Chondrocyte (in vitro differentiated cells): ENCODE data around the gene RAD18. TPM values are rescaled to one million over a fixed set of nuclear protein-coding genes. Genes with fewer than 3 reads are reported as not detected.

Experiments
- DNase-seq: peaks from one replicate; pipeline ENCODE4 v3.0.0; 2021; ENCODE audit warnings: mixed read lengths, low spot score
- H3K27ac Mint-ChIP-seq: one replicate; pipeline ENCODE4 v1.8.0; 2021; ENCODE audit warnings: mild to moderate bottlenecking, moderate library complexity, mixed read lengths; ENCODE audit not compliant: unreplicated experiment
- H3K27me3 Mint-ChIP-seq: 2 replicates; pipeline ENCODE4 v1.8.0; 2021; ENCODE audit warnings: low read depth, mixed read lengths
- H3K36me3 Mint-ChIP-seq: 2 replicates; pipeline ENCODE4 v1.8.0; 2021; ENCODE audit warnings: low read depth, mixed read lengths
- H3K4me1 Mint-ChIP-seq: 2 replicates; pipeline ENCODE4 v1.8.0; 2021; ENCODE audit warnings: low read depth, mild to moderate bottlenecking, mixed read lengths
- H3K4me3 Mint-ChIP-seq: one replicate; pipeline ENCODE4 v1.8.0; 2021; ENCODE audit warnings: mild to moderate bottlenecking, moderate library complexity, mixed read lengths; ENCODE audit not compliant: unreplicated experiment
- H3K9me3 Mint-ChIP-seq: 2 replicates; pipeline ENCODE4 v1.8.0; 2021; ENCODE audit warnings: low read depth, mixed read lengths
- CTCF ChIP-seq: fragments of 200-600 bp; sonication (generic); IDR thresholded peaks from 2 replicates; pipeline ENCODE4 v1.5.0; 2021; ENCODE audit warnings: antibody characterized with exemption, mild to moderate bottlenecking, moderate library complexity
- total RNA-seq: library from RNA; stranded (reverse); gene quantifications from 3 replicates; pipeline ENCODE4 v1.2.1, GENCODE V29; 2021

The RAD18 gene
- total RNA-seq, 1 donor from 2014 or later: 9.7 TPM

GRCh38 chr3:8931342-8931741 lies 31.9 kb downstream of the RAD18 start:
- H3K9me3 Mint-ChIP-seq: no peaks in the 10 kb centered on the region
- H3K36me3 Mint-ChIP-seq: peaks cover 4% of the 10 kb centered on the region
- no peaks in the 10 kb centered on the region for H3K27me3 Mint-ChIP-seq
- H3K4me1 Mint-ChIP-seq: peaks cover 6% of the 10 kb centered on the region
- H3K4me3 Mint-ChIP-seq: no peak overlapping the region
- no peak for DNase-seq
- no peak for TF ChIP-seq CTCF
- peak overlapping the region; percentile 42 for H3K27ac Mint-ChIP-seq

- TF ChIP-seq CTCF: no peak
- no peaks in the 10 kb centered on the region for H3K27me3 Mint-ChIP-seq
- no peak overlapping the region for H3K4me3 Mint-ChIP-seq
- H3K4me1 Mint-ChIP-seq: no peaks in the 10 kb centered on the region
- H3K27ac Mint-ChIP-seq: no peak overlapping the region
- no peak for DNase-seq
- H3K9me3 Mint-ChIP-seq: no peaks in the 10 kb centered on the region
- H3K36me3 Mint-ChIP-seq: peaks cover 4% of the 10 kb centered on the region
Measured at GRCh38 chr3:8929860-8930259, 33.4 kb downstream of the RAD18 start.

GRCh38 chr3:8914491-8914890 lies 48.8 kb downstream of the RAD18 start:
- DNase-seq: no peak
- Mint-ChIP-seq H3K4me3 (no peak overlapping the region), H3K4me1 (no peaks in the 10 kb centered on the region), H3K36me3 (peaks cover 11% of the 10 kb centered on the region), H3K27ac (no peak overlapping the region), H3K9me3 (peaks cover 4% of the 10 kb centered on the region), H3K27me3 (no peaks in the 10 kb centered on the region)
- no peak for TF ChIP-seq CTCF

- TF ChIP-seq CTCF: no peak
- H3K27ac Mint-ChIP-seq: no peak overlapping the region
- H3K9me3 Mint-ChIP-seq: peaks cover 3% of the 10 kb centered on the region
- H3K36me3 Mint-ChIP-seq: peaks cover 20% of the 10 kb centered on the region
- H3K4me3 Mint-ChIP-seq: no peak overlapping the region
- H3K27me3 Mint-ChIP-seq: no peaks in the 10 kb centered on the region
- no peak for DNase-seq
- H3K4me1 Mint-ChIP-seq: no peaks in the 10 kb centered on the region
Measured at GRCh38 chr3:8911781-8912180, 51.5 kb downstream of the RAD18 start.

- Mint-ChIP-seq H3K4me1 (no peaks in the 10 kb centered on the region), H3K27ac (no peak overlapping the region), H3K27me3 (no peaks in the 10 kb centered on the region), H3K9me3 (no peaks in the 10 kb centered on the region), H3K4me3 (no peak overlapping the region), H3K36me3 (peaks cover 22% of the 10 kb centered on the region)
- no peak for TF ChIP-seq CTCF
- DNase-seq: no peak
Measured at GRCh38 chr3:8909160-8909559, 54.1 kb downstream of the RAD18 start.
